ENCODE data around the gene ALG5. TPM values are rescaled to one million over a fixed set of nuclear protein-coding genes. Genes with fewer than 3 reads are reported as not detected.

ALG5 gene
- total RNA-seq, 1 experiment from 2014 or later: 27.0 TPM

DNA sequence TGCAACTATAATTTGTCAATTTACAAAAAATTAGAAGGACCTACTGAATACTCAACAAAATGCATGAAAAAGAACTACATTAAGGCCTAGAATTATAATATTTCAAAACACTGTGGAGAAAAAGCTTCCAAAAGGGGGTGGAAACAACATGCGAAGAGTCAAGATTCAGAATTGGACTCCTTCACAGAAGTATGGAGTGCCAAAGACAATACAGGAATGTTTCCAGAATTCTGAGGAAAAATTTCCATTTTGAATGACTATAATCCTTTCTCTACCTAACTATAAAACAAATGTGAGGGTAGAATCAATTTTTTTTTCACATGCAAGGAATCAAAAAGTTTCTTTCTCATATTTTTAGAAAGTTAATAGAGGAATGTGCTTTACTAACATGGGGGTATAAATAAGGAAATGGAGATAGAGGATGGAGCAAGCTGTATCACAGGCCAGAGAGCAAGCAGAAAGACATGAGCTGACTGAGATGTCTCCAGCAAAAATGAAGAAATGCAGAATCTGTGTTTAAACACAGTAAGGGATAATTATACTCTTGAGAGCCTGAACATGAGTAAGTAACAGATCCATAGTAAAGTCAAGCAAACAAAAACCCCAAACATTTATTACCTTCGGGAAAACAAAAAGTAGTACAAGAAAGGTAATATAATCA is 39.6 kb downstream of the ALG5 start:
- Histone ChIP-seq H3K56ac (ENCODE audit: insufficient read length, low read depth, low read length) (no peak overlapping the region), H3K27me3 (ENCODE audit: insufficient read depth, low read length) (no peaks in the 10 kb centered on the region), H3K9me3 (ENCODE audit: control insufficient read depth, low read depth, low read length) (no peaks in the 10 kb centered on the region), H4K8ac (replicated peaks; ENCODE audit: insufficient read length, low read depth, low read length) (no peak overlapping the region), H3K27ac (ENCODE audit: insufficient read length, low read depth, low read length) (no peak overlapping the region), H3K4ac (ENCODE audit: low read depth, low read length) (no peak overlapping the region), H3K79me2 (ENCODE audit: insufficient read depth, low read length) (no peaks in the 10 kb centered on the region), H2AFZ (ENCODE audit: low read length) (no peak overlapping the region), H3K23ac (ENCODE audit: insufficient read length, low read depth, low read length) (no peak overlapping the region), H3T11ph (ENCODE audit: low read length) (no peak overlapping the region), H3K9ac (ENCODE audit: extremely low read depth, insufficient read length, low read length) (no peak overlapping the region), H2AK5ac (ENCODE audit: insufficient read length, low read length) (no peak overlapping the region), H3K4me2 (ENCODE audit: insufficient read depth, insufficient read length, low read length) (no peak overlapping the region), H2BK120ac (ENCODE audit: low read depth, low read length, poor library complexity, severe bottlenecking) (no peak overlapping the region), H4K5ac (ENCODE audit: insufficient read length, low read depth, low read length) (no peak overlapping the region), H4K91ac (ENCODE audit: insufficient read length, low read depth, low read length) (no peak overlapping the region), H3K18ac (ENCODE audit: insufficient read length, low read depth, low read length) (no peak overlapping the region), H2BK5ac (ENCODE audit: insufficient read length, low read length) (no peak overlapping the region), H2BK15ac (ENCODE audit: low read depth, low read length) (no peak overlapping the region), H2BK12ac (ENCODE audit: insufficient read length, low read depth, low read length) (no peak overlapping the region), H2BK20ac (ENCODE audit: low read depth, low read length, poor library complexity, severe bottlenecking) (no peak overlapping the region), H3K23me2 (ENCODE audit: insufficient read length, low read depth, low read length, poor library complexity, severe bottlenecking) (no peaks in the 10 kb centered on the region), H3K4me1 (ENCODE audit: insufficient read depth, low read length) (no peaks in the 10 kb centered on the region), H3K79me1 (ENCODE audit: insufficient read depth, low read depth, low read length, poor library complexity, severe bottlenecking) (no peaks in the 10 kb centered on the region), H3K14ac (ENCODE audit: insufficient read depth, low read length) (no peak overlapping the region), H4K20me1 (ENCODE audit: control insufficient read depth, insufficient read depth, insufficient read length) (no peaks in the 10 kb centered on the region)
- no CpG with 5 or more reads among the region's 2 CpGs for WGBS (ENCODE audit: extremely low coverage, insufficient read length, low lambda C conversion rate)
- Mint-ChIP-seq H3K4me1 (no peaks in the 10 kb centered on the region; a peak in 1 of 4 replicates), H3K27me3 (ENCODE audit: low read depth) (no peaks in the 10 kb centered on the region), H3K27ac (no peak overlapping the region; a peak in 1 of 7 replicates), H3K36me3 (ENCODE audit: insufficient read depth in 1 of 3, low read depth in 3 of 3) (peaks cover 7 to 11% (median 10%) of the 10 kb centered on the region in 3 experiments; a peak in 6 of 7 replicates), H3K9me3 (no peaks in the 10 kb centered on the region), H3K4me3 (no peak overlapping the region)
- DNase-seq: no peak
- TF ChIP-seq, protein P1, sequence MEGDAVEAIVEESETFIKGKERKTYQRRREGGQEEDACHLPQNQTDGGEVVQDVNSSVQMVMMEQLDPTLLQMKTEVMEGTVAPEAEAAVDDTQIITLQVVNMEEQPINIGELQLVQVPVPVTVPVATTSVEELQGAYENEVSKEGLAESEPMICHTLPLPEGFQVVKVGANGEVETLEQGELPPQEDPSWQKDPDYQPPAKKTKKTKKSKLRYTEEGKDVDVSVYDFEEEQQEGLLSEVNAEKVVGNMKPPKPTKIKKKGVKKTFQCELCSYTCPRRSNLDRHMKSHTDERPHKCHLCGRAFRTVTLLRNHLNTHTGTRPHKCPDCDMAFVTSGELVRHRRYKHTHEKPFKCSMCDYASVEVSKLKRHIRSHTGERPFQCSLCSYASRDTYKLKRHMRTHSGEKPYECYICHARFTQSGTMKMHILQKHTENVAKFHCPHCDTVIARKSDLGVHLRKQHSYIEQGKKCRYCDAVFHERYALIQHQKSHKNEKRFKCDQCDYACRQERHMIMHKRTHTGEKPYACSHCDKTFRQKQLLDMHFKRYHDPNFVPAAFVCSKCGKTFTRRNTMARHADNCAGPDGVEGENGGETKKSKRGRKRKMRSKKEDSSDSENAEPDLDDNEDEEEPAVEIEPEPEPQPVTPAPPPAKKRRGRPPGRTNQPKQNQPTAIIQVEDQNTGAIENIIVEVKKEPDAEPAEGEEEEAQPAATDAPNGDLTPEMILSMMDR (conservative IDR thresholded peaks at IDR 0.05): no peak
